NCI-H510A treated with DMSO at 0.1 percent for 48 hours (cell line): ENCODE results near the gene ZFP30.
"Not testable (repeated sequence)": the region's sequence is repeated elsewhere in the genome, so short reads cannot be mapped to it uniquely, and the experiment has no call there.

Source experiments
- DNase-seq: peaks from one replicate; lab custom pipeline; 2025; lab: John Stamatoyannopoulos, UW

ZFP30 gene

DNA sequence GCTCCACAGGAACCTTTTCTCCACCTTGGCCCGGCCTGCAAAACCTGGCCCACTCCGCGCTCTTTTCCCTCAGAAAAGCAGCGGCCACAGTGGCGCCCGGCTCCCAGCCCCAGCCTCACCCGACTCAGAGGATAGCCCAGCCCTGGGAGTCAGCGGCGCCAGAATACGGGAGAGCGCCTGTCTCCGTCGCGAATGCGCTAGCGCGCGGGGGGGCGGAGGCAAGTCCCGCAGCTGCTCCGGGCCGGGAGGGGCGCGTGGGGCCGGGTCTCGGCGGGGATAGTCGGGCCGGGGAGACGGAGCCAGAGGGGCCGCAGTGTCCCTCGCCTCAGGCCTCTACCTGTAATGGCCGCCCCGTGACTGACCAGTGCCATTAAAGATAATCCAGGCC lies at the start of gene ZFP30:
ZFP30 (minus strand) TSS at position 165 of the 388 bp plus-strand sequence. CDS start 7,643 bp downstream, outside the sequence.
- peak; percentile 87 for DNase-seq

DNA sequence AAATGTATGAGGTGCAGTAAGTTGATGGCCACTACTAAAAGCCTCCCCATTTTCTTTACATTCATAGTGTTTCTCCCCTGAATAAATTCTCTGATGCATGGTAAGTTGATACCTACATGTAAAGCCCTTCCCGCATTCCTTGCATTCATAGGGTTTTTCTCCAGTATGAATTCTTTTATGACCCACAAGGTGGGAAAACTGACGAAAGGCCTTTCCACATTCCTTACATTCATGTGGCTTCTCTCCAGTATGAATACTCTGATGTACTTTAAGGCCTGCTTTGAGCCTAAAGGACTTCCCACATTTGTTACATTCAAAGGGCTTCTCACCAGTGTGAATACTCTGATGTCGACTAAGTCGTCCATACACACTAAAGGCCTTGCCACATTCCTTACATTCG lies 43.8 kb upstream of the ZFP30 start:
- DNase-seq: no peak

DNA sequence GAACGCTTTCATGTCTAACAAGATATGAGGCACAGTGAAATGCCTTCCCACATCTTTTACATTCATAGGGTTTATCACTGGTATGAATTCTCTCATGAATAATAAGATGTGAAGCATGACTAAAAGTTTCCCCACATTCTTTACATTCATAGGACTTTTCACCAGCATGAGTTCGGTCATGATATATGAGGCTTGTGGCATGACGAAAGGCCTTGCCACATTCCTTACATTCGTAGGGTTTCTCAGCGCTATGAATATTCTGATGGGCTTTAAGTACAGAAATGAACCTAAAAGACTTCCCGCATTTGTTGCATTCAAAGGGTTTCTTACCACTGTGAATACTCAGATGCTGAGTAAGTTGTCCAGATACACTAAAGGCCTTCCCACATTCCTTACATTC lies 43.0 kb upstream of the ZFP30 start:
- DNase-seq: no peak

DNA sequence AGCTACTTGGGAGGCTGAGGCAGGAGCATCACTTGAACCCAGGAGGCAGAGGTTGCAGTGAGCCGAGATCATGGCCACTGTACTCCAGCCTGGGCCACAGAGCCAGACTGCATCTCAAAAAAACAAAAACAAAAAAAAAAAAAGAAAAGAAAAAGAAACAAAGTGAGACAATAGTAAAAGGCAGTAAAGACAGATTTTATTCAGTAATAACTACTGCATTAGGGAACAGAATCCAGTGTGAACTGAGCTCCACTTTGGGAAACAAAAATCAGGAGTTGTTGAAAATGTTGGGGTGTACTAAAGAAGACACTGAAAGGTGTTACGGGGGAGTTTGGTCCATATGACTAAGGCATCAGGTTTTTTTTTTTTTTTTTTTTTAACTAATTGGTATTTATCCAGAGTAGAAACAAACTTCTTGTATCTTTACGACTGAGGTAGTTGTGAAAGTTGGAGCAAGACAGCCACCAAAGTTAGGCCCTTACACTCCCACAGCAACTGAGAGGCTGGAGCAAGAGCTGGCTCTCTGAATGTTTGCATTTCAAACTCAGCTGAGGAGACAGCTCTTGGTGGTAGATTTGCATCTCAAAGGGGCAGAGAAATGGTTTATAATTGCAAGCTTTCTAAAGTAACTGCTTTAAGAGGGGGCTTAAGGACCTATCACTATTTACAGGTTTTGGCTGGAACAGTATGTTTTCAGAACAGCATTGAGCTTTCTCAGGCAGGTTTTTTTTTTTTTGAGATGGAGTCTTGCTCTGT lies 40.1 kb upstream of the ZFP30 start:
- DNase-seq: no peak

DNA sequence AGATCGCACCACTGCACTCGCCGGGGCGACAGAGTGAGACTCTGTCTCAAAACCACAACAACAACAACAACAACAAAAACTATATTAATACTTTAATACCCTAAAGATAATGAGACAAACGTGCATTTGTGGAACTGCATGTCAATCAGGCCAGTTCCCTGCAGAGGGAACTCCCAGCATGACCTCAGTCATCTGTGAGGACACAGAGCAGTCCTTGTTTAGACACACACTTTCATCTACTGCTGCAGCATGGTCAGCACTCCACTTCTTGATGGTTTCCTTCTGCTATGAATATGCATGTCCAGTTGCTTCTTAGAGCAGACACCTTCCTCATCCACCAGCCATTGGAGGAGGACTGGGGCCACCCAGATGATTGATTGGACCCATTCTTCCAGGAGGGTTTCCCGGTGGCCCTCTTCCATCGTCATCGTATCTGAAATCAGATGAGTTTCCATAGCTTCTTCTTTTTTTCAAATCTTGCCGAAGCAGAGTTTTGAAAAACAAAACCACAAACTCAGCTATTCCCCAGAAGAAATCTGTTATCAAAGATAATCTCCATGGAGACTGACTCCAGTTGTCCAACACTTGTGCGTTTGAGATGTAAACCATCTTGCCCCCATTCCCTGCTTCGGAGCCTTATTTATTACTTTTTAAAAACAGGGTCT lies 37.8 kb upstream of the ZFP30 start:
- DNase-seq: no peak

DNA sequence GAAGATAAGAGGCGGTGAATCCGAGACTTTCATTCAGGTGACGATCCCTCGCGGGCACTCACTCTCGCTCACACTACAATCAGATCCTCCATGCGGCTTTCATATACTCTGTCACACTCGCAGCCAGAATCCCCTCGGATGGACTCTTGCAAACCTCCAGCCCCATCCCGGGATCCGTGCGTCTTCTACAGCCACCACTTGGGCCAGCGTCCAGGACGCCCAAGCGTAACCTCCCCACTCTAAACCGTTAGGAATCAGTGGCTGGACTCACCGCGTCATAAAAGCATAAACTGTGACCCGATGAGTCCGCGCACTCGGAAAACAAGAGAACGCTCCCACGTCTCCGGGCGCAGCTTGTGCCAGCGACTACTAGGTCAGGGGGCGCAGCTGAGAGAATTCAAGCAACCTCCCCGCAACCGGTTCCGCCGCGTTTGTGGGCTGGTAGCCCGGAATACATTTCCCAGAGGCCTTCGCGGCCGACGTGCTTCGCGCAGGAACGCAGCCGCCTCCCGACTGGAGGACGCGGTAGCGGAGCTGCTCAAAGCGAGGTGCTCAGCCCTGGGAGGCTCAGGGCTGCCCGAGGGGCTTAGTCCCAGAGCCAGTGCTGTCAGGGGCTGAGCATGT lies 36.7 kb upstream of the ZFP30 start:
- peak; percentile 43 for DNase-seq

DNA sequence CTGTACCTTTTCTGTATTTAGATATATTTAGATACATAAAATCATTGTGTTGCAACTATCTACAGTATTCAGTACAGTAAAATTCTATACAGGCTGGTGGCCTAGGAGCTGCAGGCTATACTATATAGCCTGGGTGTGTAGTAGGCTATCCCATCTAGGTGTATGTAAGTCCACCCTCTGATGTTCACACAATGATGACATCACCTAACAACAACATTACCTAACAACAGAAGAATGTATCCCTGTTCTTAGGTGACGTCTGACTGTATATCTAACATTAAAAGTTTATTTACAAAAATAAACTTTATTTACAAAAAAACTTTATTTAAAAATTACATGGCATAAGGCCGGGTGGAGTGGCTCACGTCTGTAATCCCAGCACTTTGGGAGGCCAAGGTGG lies 28.3 kb upstream of the ZFP30 start:
- no peak for DNase-seq

DNA sequence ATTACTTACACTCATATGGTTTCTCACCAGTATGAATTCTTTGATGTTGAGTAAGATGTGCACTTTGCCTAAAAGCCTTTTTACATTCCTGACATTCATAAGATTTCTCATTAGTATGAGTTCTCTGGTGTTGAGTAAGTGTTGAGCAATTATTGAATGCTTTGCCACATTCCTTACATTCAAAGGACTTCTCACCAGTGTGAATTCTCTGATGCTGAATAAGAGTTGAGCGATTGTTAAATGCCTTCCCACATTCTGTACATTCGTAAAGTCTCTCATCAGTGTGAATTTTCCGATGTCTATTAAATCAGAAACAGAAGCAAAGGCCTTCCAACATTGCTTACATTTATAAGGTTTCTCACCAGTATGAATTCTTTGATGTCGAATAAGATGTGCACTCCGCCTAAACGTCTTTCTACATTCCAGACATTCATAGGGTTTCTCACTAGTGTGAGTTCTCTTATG lies 14.2 kb upstream of the ZFP30 start:
- DNase-seq: no peak

DNA sequence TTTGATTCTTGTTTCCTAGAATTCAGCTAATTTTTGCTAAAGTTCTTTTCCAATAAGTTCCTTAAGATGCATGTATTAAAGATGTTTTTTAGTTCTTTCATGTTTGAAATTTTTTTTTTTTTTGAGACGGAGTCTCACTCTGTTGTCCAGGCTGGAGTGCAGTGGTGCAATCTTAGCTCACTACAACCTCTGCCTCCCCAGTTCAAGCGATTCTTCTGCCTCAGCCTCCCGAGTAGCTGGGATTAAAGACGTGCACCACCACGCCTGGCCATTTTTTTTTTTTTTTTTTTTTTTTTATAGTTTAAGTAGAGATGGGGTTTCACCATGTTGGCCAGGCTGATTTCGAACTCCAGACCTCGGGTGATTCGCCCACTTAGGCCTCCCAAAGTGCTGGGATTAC lies 1.9 kb upstream of the ZFP30 start:
- not testable (repeated sequence) for DNase-seq

DNA sequence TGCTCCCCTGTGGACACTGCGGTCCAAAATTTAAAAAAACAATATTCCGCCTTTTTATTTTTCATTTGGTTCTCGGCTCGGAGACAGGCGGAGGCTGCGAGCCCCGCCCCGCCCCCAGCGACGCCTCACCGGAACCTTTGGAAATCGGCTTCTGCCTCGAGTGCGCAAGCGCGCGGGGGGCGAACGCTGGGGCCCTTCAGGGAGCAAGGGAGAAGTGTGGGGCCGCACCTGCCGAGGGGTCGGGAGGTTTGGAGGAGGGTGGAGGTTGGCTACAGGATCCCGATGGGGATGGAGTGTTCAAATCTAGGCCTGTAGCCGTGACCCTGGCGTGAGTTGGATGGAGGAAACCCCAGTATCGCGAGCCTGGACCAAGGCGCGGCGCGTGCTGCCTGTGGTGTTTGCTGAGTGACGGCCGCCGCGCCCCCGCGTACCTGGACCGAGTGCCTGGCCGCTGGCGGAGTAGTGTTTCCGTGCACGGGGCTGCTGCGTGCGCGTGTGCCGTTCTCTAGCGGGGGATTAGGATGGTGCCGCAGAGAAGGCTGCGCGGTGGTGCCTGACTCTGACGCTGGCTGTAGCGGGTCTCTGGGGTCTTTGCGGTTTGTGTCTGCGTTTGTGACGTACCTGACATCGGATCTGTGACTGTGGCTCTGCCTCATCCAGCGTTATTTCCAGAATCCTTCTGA lies 565 bp upstream of the ZFP30 start:
- DNase-seq: peak; percentile 89

DNA sequence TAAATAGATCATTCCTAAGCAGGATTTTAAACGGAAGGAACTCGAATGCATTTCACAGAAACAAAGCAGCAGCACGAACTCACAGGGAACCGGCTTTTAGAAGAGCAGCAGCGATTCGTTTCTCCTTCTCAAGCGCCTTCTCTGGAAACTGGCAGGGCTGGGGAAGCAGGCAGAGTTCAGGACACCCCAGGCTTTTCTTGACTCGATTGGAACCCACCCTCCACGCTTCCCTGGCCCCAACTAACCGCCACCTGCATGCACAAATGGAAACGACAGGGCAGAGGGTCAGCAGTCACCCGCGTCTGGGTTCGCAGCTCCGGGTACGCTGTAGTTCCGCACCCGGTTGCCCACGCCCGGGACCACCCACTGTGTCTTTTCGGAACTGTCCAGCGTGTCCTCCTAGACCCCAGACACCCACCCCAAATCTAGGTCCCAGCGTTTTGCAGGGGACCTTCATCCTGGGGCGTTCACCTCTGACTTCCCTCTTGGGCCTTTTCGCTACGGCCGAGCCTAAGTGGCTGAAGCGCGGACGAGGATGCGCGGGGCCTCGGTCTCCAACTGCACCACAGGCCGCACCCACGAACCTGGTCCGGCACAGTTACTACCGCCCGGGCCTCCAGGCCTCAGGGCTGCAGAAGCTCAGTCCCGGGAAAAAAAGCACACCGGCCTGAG lies 500 bp downstream of the ZFP30 start:
- peak; percentile 37 for DNase-seq

DNA sequence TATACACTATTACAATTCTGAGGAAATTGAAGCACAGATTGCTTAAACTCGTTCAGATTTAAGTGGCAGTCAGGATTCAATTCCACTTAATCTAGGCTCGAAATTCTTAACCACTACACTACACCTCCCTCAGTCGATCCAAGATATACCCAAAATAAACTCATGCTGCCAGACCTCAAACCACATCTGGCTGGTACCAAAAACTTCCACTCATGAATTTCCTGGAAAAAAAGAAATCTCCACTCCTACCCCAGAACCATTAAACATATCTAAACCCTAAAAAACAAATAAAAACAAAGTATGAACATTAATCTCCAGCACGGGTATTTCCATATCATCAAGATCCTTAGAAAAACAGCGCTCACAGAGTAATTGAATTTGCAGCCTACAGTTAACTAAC lies 1.1 kb downstream of the ZFP30 start:
- DNase-seq: no peak

DNA sequence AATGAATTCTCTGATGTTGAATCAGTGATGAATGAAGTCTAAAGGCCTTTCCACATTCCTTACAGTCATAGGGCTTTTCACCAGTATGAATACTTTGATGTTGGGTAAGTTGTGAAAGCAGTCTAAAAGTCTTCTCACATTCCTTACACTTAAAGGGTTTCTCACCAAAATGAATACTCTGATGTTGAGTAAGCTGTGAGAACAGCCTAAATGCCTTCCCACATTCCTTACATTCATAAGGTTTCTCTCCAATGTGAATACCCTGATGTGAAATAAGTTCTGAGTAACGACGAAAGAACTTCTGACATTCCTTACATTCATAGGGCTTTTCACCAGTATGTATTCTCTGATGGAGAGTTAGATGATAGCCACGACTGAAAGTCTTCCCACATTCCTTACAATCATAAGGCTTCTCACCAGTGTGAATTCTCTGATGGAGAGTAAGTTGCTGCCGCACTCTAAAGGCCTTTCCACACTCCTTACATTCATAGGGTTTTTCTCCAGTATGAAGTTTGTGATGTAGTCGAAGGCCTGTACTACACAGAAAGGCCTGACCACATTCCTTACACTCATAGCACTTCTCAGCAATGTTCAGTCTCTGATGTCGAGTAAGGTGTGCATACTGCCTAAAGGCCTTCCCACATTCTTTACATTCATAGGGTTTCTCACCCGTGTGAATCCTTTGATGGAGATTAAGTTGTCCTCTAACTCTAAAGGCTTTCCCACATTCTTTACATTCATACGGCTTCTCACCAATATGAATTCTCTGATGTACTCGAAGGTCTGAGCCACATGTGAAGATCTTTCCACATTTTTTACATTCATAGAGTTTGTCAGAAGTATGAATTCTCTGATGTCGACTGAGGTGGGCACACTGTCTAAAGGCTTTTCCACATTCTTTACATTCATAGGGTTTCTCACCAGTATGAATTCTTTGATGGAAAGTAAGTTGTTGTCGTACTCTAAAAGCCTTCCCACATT lies 19.9 kb downstream of the ZFP30 start:
- DNase-seq: no peak

DNA sequence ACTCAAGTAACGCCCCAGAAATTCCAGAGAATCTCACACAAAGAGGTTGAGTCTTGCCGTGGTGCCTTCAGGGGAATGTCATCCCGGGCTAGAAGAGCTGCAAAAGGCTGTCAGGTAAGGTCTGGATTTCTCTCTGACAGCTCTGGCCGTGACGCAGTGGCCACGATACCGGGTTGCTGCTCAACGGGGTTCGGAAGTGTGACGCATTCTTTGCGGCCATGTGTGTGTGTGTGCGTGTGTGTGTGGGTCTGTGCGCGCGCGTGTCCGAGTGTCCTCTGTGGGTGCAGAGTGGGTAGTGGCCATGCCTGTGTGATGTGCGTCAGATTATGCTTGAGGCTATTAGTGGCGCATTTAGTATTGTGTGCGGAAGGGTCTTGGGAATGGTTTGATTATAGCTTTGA lies 60.3 kb downstream of the ZFP30 start:
- no peak for DNase-seq

DNA sequence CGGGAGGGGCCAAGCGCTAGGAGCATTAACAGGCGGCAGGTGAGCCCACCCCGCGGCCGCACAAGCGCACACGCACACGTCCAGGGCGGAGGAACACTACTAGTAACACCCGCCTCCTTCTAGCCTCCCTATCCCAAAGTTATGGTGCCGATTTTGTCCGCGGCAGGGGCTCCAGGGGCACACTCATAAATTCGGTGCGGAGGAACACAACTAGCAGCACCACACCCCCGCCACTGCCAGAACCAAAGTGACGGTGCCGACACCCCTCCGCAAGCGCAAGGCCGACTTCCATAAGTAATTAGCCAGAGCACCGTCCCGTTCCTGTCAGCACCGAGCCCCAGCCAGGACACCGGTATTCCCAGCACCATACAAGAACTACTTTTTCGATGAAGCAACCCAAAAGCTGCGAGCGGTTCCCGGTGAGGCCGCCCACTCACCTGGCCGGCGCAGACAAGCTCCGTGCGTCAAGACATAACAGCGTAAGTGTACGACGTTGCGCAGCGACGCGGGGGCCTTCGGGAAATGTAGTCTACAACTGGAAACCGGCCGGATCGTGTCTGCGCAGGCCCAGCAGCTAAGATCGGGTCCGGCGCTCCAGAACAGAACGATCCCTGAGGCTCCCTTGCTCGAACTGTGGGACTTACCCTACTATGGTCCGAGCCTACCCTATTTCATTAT lies 60.8 kb downstream of the ZFP30 start, which contains the start of the genes ZNF540 and ZNF571:
ZNF540 (plus strand) TSS at position 573 of the 678 bp plus-strand sequence. CDS start 3,572 bp downstream, outside the sequence.
ZNF571 (minus strand) TSS at position 489 of the 678 bp plus-strand sequence. CDS start 8,116 bp downstream, outside the sequence.
- peak; percentile 93 for DNase-seq

DNA sequence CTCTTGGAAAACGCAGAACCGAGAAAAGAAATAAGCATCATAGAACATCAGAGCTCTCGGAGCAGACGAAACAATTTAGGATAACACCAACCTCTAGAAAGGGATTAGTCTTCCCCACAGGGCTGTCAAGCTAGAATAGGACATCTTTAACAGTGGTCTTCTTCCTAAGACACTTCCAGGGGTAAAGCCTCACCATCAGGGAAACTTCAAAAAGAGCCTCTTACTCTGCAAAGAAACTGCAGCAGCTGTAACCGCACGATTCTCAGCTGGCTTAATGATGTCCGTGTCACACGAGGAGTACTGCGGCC lies 61.3 kb downstream of the ZFP30 start:
- no peak for DNase-seq

DNA sequence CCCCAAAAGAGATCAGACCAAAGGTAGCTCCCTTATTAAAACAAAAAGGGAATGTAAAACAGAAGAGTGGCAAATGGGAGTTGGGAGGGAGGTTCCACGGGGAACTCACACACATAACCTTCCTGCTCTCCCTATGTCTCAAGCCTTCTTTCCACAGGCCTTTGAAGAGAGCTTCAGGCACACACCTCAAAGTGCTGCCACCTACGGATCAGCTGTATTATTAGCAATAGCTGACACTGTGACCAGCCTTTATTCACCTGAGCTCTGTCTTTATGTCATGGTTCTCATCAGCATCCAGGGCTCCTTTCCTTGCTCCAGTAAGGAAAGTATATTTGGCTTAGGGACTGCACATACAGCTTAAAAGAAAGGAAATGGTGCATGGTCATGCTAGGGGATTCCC lies 71.9 kb downstream of the ZFP30 start:
- no peak for DNase-seq

DNA sequence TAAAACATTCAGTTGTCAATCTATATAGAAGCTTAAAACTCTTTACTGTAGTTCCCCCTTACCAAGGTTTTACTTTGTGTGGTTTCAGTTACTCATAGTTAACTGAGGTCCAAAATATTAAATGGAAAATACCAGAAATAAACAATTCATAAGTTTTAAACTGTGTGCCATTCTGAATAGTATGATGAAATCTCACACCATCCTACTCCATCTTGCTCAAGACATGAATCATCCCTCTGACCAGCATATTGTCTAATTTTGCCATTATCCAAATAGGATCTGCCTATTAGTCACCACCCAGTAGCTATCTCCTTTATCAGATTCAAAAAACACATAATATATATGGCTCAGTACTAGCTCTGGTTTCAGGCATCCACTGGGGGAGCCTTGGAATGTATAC lies 83.1 kb downstream of the ZFP30 start:
- DNase-seq: no peak

DNA sequence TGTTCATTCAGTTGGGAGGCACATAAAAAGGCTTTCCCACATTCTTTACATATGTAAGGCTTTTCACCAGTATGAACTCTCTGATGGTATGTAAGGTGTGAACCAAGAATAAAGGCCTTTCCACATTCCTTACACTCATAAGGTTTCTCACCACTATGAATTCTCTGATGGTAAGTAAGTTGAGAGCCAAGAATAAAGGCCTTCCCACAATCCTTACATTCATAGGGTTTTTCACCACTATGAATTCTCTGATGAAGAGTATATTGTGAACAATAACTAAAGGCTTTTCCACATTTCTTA lies 89.9 kb downstream of the ZFP30 start:
- DNase-seq: no peak

DNA sequence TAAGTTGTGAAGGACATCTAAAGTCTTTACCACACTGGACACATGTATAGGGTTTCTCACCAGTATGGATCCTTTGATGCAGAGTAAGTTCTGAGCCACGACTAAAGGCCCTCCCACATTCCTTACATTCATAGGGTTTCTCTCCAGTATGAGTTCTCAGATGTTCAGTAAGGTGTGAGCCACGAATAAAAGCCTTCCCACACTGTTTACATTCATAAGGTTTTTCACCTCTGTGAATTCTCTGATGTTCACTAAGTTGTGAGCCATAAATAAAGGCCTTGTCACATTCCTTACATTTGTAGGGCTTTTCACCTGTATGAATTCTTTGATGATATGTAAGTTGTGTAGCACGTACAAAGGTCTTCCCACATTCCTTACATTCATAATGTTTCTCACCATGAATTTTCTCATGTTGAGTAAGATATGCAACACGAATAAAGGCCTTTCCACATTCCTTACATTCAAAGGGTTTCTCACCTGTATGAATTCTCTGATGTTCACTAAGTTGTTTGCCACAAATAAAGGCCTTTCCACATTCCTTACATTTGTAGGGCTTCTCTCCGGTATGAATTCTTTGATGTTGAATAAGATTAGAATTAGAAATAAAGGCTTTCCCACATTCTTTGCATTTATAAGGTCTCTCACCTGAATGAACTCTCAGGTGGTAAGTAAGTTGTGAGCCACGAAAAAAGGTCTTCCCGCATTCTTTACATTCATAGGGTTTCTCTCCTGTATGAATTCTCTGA lies 90.5 kb downstream of the ZFP30 start:
- DNase-seq: no peak
